Measurements from ENCODE around the gene EFHD1. TPM values are rescaled to one million over a fixed set of nuclear protein-coding genes. Genes with fewer than 3 reads are reported as not detected.
A peak's percentile ranks its signal among the peaks of the same experiment; 100 is the strongest.

The EFHD1 gene
- total and polyA plus RNA-seq, 2 donors (not counting 1 experiment from before 2014, with no cell fraction given) = not detected

- H2AFZ ChIP-seq (ENCODE audit: insufficient read depth, low read depth, low read length, poor library complexity, severe bottlenecking) = no peak overlapping the region
- ATAC-seq (ENCODE audit: low read depth) (no peak), DNase-seq (no peak)
- no peaks in the 10 kb centered on the region for H3K27me3 ChIP-seq (replicated peaks in 1 of 4; ENCODE audit: control extremely low read depth in 1 of 4, control insufficient read depth in 3 of 4, insufficient read depth in 4 of 4, low read length in 3 of 4)
- peaks cover 7 to 40% of the 10 kb centered on the region in 2 experiments for H3K36me3 ChIP-seq (replicated peaks in 1 of 2; ENCODE audit: control extremely low read depth in 1 of 2, control insufficient read depth in 1 of 2, extremely low read depth in 1 of 2, insufficient read depth in 2 of 2, low read length in 1 of 2)
- no peaks in the 10 kb centered on the region for H3K27me3 Mint-ChIP-seq
- no peak overlapping the region for H3K27ac ChIP-seq (ENCODE audit: low read length in 2 of 2)
- no peaks in the 10 kb centered on the region for H3K4me1 ChIP-seq (ENCODE audit: control insufficient read depth in 2 of 2, insufficient read depth in 2 of 2, low read length in 2 of 2)
- no peak for TF ChIP-seq EZH2 (IDR thresholded peaks at IDR 0.05; ENCODE audit: borderline replicate concordance, insufficient read depth, low read depth, low read length, poor library complexity, severe bottlenecking)
- no peak for TF ChIP-seq CTCF (IDR thresholded peaks at IDR 0.05)
- H3K79me2 ChIP-seq (ENCODE audit: control insufficient read depth, insufficient read depth, low read length) = peaks cover 79% of the 10 kb centered on the region
- H3K9ac ChIP-seq (ENCODE audit: low read length) = no peak overlapping the region
- H3K4me3 Mint-ChIP-seq = no peak overlapping the region
- H4K20me1 ChIP-seq (ENCODE audit: control insufficient read depth, insufficient read depth, low read length, poor library complexity, severe bottlenecking) = peaks cover 50% of the 10 kb centered on the region
- intact Hi-C loops (cut with micrococcal nuclease) = no loop called here
- 100% methylated on average over 1 of the region's 2 CpGs for WGBS (ENCODE audit: insufficient coverage)
- H3K27ac Mint-ChIP-seq = no peak overlapping the region
- no peaks in the 10 kb centered on the region for H3K9me3 ChIP-seq (ENCODE audit: control extremely low read depth in 1 of 3, control insufficient read depth in 2 of 3, insufficient read depth in 1 of 3, low read length in 2 of 3)
- H3K4me2 ChIP-seq (replicated peaks; ENCODE audit: low read depth, low read length, poor library complexity, severe bottlenecking) = no peak overlapping the region
- ChIA-PET CTCF (no interaction called here), POLR2A (no interaction called here)
- peaks cover 19% of the 10 kb centered on the region for H3K4me1 Mint-ChIP-seq
- H3K9me3 Mint-ChIP-seq (ENCODE audit: insufficient read depth) = no peaks in the 10 kb centered on the region
- H3K4me3 ChIP-seq (ENCODE audit: control extremely low read depth in 1 of 5, extremely low read depth in 1 of 5, insufficient read depth in 1 of 5, low read depth in 2 of 5, low read length in 4 of 5) = no peak overlapping the region
Measured at GRCh38 chr2:232721261-232721660, 87.9 kb downstream of the EFHD1 start.

GRCh38 chr2:232721882-232722281, 88.5 kb downstream of the EFHD1 start:
- no peak overlapping the region for H2AFZ ChIP-seq (ENCODE audit: insufficient read depth, low read depth, low read length, poor library complexity, severe bottlenecking)
- H3K79me2 ChIP-seq (ENCODE audit: control insufficient read depth, insufficient read depth, low read length) = peaks cover 76% of the 10 kb centered on the region
- H3K4me2 ChIP-seq (replicated peaks; ENCODE audit: low read depth, low read length, poor library complexity, severe bottlenecking) = no peak overlapping the region
- no peak overlapping the region for H3K4me3 ChIP-seq (ENCODE audit: control extremely low read depth in 1 of 5, extremely low read depth in 1 of 5, insufficient read depth in 1 of 5, low read depth in 2 of 5, low read length in 4 of 5)
- ChIA-PET POLR2A (no interaction called here), CTCF (interaction anchor here (0.5 kb wide), 1 partner anchor 18 kb away, joined by 5 read pairs; no protein-coding TSS in a partner anchor)
- no peak for ATAC-seq (ENCODE audit: low read depth)
- H3K4me1 Mint-ChIP-seq = peaks cover 19% of the 10 kb centered on the region
- peaks cover 45% of the 10 kb centered on the region for H4K20me1 ChIP-seq (ENCODE audit: control insufficient read depth, insufficient read depth, low read length, poor library complexity, severe bottlenecking)
- H3K27ac ChIP-seq (ENCODE audit: low read length in 2 of 2) = peak overlapping the region in 1 of 2 donors; percentile 1
- no peaks in the 10 kb centered on the region for H3K27me3 Mint-ChIP-seq
- no peak overlapping the region for H3K9ac ChIP-seq (ENCODE audit: low read length)
- H3K4me1 ChIP-seq (ENCODE audit: control insufficient read depth in 2 of 2, insufficient read depth in 2 of 2, low read length in 2 of 2) = no peaks in the 10 kb centered on the region
- TF ChIP-seq CTCF (IDR thresholded peaks at IDR 0.05) (no peak), EZH2 (IDR thresholded peaks at IDR 0.05; ENCODE audit: borderline replicate concordance, insufficient read depth, low read depth, low read length, poor library complexity, severe bottlenecking) (no peak)
- no CpG with 5 or more reads among the region's 2 CpGs for WGBS (ENCODE audit: insufficient coverage)
- H3K9me3 Mint-ChIP-seq (ENCODE audit: insufficient read depth) = no peaks in the 10 kb centered on the region
- no peak overlapping the region for H3K4me3 Mint-ChIP-seq
- H3K36me3 ChIP-seq (replicated peaks in 1 of 2; ENCODE audit: control extremely low read depth in 1 of 2, control insufficient read depth in 1 of 2, extremely low read depth in 1 of 2, insufficient read depth in 2 of 2, low read length in 1 of 2) = peaks cover 7 to 46% of the 10 kb centered on the region in 2 experiments
- no peak for DNase-seq
- H3K27me3 ChIP-seq (replicated peaks in 1 of 4; ENCODE audit: control extremely low read depth in 1 of 4, control insufficient read depth in 3 of 4, insufficient read depth in 4 of 4, low read length in 3 of 4) = no peaks in the 10 kb centered on the region
- H3K27ac Mint-ChIP-seq = no peak overlapping the region
- intact Hi-C loops (cut with micrococcal nuclease) = no loop called here
- H3K9me3 ChIP-seq (ENCODE audit: control extremely low read depth in 1 of 3, control insufficient read depth in 2 of 3, insufficient read depth in 1 of 3, low read length in 2 of 3) = no peaks in the 10 kb centered on the region
